ENCODE results near the gene RABGAP1L.

DNA sequence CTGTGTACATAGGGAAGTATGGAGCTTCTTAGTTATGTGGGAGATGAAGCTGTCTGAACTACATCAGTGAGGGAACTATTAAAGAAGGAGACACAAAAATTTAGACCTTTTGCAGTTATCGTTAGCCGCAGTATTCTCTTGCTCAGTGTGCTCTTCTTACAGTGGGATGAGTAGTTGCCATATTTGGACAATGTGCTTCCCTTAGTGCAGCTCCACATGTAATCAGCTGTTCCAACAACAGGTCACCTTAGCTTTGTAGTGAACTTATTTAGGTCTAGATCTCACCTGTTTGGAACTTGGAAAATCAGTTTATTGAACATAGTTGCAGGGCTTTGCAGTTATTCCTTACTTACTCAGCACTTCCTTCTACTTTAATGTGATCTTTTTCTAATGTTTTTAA lies 306.5 kb downstream of the RABGAP1L start:
- no peak for TF ChIP-seq POLR2AphosphoS5 (IDR thresholded peaks at IDR 0.05; ENCODE audit: borderline replicate concordance, low read depth, low read length)
- TF ChIP-seq EZH2 (IDR thresholded peaks at IDR 0.05): no peak
